ENCODE data around the gene SYT2. TPM values are rescaled to one million over a fixed set of nuclear protein-coding genes. Genes with fewer than 3 reads are reported as not detected.

SYT2 gene
- total RNA-seq, 1 donor from 2014 or later: 2.6 TPM

DNA sequence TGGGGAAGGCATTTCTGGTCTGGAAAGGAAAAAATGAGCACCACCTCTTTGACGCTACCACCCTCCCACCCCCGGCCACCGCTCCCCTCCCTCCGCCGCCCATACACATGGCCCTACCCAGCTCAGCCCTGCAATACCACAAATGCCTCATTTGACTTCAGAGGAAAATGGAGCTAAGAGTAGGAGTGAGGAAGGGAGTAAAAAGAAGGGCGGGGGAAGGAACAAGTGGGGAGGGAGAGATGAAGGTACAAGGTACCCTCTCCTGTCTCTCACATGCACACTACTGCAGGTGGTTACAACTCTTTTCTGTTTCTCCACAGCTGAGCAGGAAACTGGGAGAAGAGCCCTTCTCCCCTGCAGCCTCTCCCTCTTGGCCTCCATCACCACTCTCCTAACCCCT, 7.1 kb downstream of the SYT2 start:
- Mint-ChIP-seq H3K9me3 (no peaks in the 10 kb centered on the region), H3K27ac (ENCODE audit: unreplicated experiment) (no peak overlapping the region), H3K27me3 (ENCODE audit: low read depth) (peaks cover 81% of the 10 kb centered on the region), H3K36me3 (ENCODE audit: low read depth) (no peaks in the 10 kb centered on the region), H3K4me1 (no peaks in the 10 kb centered on the region), H3K4me3 (no peak overlapping the region)
- TF ChIP-seq CTCF (conservative IDR thresholded peaks at IDR 0.05): no peak
- DNase-seq (ENCODE audit: low read depth, low spot score): no peak

GRCh38 chr1:202702088-202702487, 8.2 kb downstream of the SYT2 start:
- Mint-ChIP-seq H3K27ac (ENCODE audit: unreplicated experiment) (no peak overlapping the region), H3K36me3 (ENCODE audit: low read depth) (no peaks in the 10 kb centered on the region), H3K9me3 (no peaks in the 10 kb centered on the region), H3K27me3 (ENCODE audit: low read depth) (peaks cover 76% of the 10 kb centered on the region), H3K4me1 (no peaks in the 10 kb centered on the region), H3K4me3 (no peak overlapping the region)
- no peak for TF ChIP-seq CTCF (conservative IDR thresholded peaks at IDR 0.05)
- no peak for DNase-seq (ENCODE audit: low read depth, low spot score)

DNA sequence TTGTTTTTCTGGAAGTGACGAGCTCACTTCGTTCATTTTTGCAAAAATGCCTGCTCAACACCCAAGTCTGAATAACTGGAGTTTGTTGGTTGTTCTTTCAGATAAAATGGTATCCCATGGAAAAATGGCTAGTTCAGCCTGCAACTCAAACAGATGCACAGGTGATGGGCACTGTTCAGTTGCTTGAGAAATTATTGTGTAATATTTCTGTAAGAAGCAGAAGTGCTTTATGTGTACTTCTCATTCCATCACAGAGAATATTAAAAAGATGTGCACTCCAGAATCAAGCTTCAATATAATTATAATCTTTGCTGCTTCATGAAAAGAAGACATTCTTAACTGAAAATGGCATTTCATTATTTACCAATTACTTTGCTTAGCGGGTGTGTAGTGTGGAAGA, 9.1 kb downstream of the SYT2 start:
- H3K4me3 Mint-ChIP-seq: no peak overlapping the region
- DNase-seq (ENCODE audit: low read depth, low spot score): no peak
- no peaks in the 10 kb centered on the region for H3K4me1 Mint-ChIP-seq
- H3K9me3 Mint-ChIP-seq: no peaks in the 10 kb centered on the region
- no peaks in the 10 kb centered on the region for H3K36me3 Mint-ChIP-seq (ENCODE audit: low read depth)
- H3K27ac Mint-ChIP-seq (ENCODE audit: unreplicated experiment): no peak overlapping the region
- no peak for TF ChIP-seq CTCF (conservative IDR thresholded peaks at IDR 0.05)
- H3K27me3 Mint-ChIP-seq (ENCODE audit: low read depth): peaks cover 73% of the 10 kb centered on the region

- Mint-ChIP-seq H3K4me1 (no peaks in the 10 kb centered on the region), H3K36me3 (ENCODE audit: low read depth) (no peaks in the 10 kb centered on the region), H3K27me3 (ENCODE audit: low read depth) (peaks cover 73% of the 10 kb centered on the region), H3K27ac (ENCODE audit: unreplicated experiment) (no peak overlapping the region), H3K4me3 (no peak overlapping the region), H3K9me3 (no peaks in the 10 kb centered on the region)
- no peak for DNase-seq (ENCODE audit: low read depth, low spot score)
- TF ChIP-seq CTCF (conservative IDR thresholded peaks at IDR 0.05): no peak
Measured at GRCh38 chr1:202700061-202700460, 10.2 kb downstream of the SYT2 start.

- Mint-ChIP-seq H3K4me1 (no peaks in the 10 kb centered on the region), H3K36me3 (ENCODE audit: low read depth) (no peaks in the 10 kb centered on the region), H3K27ac (ENCODE audit: unreplicated experiment) (no peak overlapping the region), H3K27me3 (ENCODE audit: low read depth) (peaks cover 68% of the 10 kb centered on the region), H3K9me3 (no peaks in the 10 kb centered on the region), H3K4me3 (no peak overlapping the region)
- TF ChIP-seq CTCF (conservative IDR thresholded peaks at IDR 0.05): no peak
- DNase-seq (ENCODE audit: low read depth, low spot score): no peak
Measured at GRCh38 chr1:202698276-202698675, 12.0 kb downstream of the SYT2 start.

GRCh38 chr1:202697038-202697437, 13.2 kb downstream of the SYT2 start:
- no peak for TF ChIP-seq CTCF (conservative IDR thresholded peaks at IDR 0.05)
- peaks cover 3% of the 10 kb centered on the region for H3K4me1 Mint-ChIP-seq
- no peak for DNase-seq (ENCODE audit: low read depth, low spot score)
- H3K9me3 Mint-ChIP-seq: peaks cover 3% of the 10 kb centered on the region
- no peaks in the 10 kb centered on the region for H3K36me3 Mint-ChIP-seq (ENCODE audit: low read depth)
- H3K27me3 Mint-ChIP-seq (ENCODE audit: low read depth): peaks cover 64% of the 10 kb centered on the region
- no peak overlapping the region for H3K4me3 Mint-ChIP-seq
- H3K27ac Mint-ChIP-seq (ENCODE audit: unreplicated experiment): peak overlapping the region; percentile 17
